Loucy (cell line): Measurements from ENCODE around the gene ITPK1.

Source experiments
- H2AFZ ChIP-seq: fragments of 200-600 bp; sonication (generic); 2 replicates; pipeline ENCODE4 v1.6.0; 2016; ENCODE audit warnings: antibody characterized with exemption, mild to moderate bottlenecking, low read length, moderate library complexity
- H3F3A ChIP-seq: fragments of 200-600 bp; 2 replicates; pipeline ENCODE4 v1.6.0; 2016; ENCODE audit warnings: antibody characterized with exemption, low read depth, mild to moderate bottlenecking
- H3K27me3 ChIP-seq: fragments of 200-600 bp; sonication (generic); 2 replicates; pipeline ENCODE4 v1.6.1; 2014; ENCODE audit warnings: low read length, mild to moderate bottlenecking; ENCODE audit not compliant: insufficient read depth, poor library complexity, severe bottlenecking
- H3K36me3 ChIP-seq: fragments of 200-600 bp; sonication (generic); 2 replicates; pipeline ENCODE4 v1.6.1; 2016; ENCODE audit warnings: low read length; ENCODE audit not compliant: insufficient read depth
- H3K4me1 ChIP-seq: fragments of 200-600 bp; sonication (generic); 2 replicates; pipeline ENCODE4 v1.5.1; 2014; ENCODE audit warnings: low read length, mild to moderate bottlenecking; ENCODE audit not compliant: insufficient read depth, poor library complexity, severe bottlenecking
- H3K4me2 ChIP-seq: fragments of 200-600 bp; sonication (generic); 2 replicates; pipeline ENCODE4 v1.6.0; 2014; ENCODE audit warnings: antibody characterized with exemption, low read length, low read depth, mild to moderate bottlenecking; ENCODE audit not compliant: poor library complexity, severe bottlenecking
- H3K4me3 ChIP-seq: fragments of 200-600 bp; sonication (generic); 2 replicates; pipeline ENCODE4 v1.5.1; 2014; ENCODE audit warnings: low read length, mild to moderate bottlenecking, mixed read lengths; ENCODE audit not compliant: poor library complexity, severe bottlenecking
- H3K79me2 ChIP-seq: fragments of 200-600 bp; sonication (generic); 2 replicates; pipeline ENCODE4 v1.6.1; 2014; ENCODE audit warnings: low read length; ENCODE audit not compliant: insufficient read depth
- H3K9ac ChIP-seq: fragments of 200-600 bp; sonication (generic); 2 replicates; pipeline ENCODE4 v1.6.0; 2014; ENCODE audit warnings: mild to moderate bottlenecking, low read depth, low read length, moderate library complexity; ENCODE audit not compliant: poor library complexity, severe bottlenecking
- H3K9me2 ChIP-seq: fragments of 200-600 bp; sonication (generic); replicated peaks from 2 replicates; pipeline ENCODE4 v1.6.1; 2016; ENCODE audit warnings: low read depth, low read length, mixed read lengths
- H3K9me3 ChIP-seq: fragments of 200-600 bp; sonication (generic); 2 replicates; pipeline ENCODE4 v1.6.1; 2014; ENCODE audit warnings: mild to moderate bottlenecking, antibody characterized with exemption, low read length, low read depth; ENCODE audit not compliant: insufficient read depth
- H4K20me1 ChIP-seq: fragments of 200-600 bp; sonication (generic); 2 replicates; pipeline ENCODE4 v1.6.0; 2014; ENCODE audit warnings: antibody characterized with exemption, low read length, mild to moderate bottlenecking; ENCODE audit not compliant: insufficient read depth, poor library complexity, severe bottlenecking
- EZH2phosphoT487 ChIP-seq: fragments of 200-600 bp; IDR thresholded peaks from 2 replicates; pipeline ENCODE4 v1.6.1; 2018; ENCODE audit warnings: antibody characterized with exemption, mild to moderate bottlenecking, moderate library complexity, borderline replicate concordance
- TF ChIP-seq, protein P1 (sequence below): fragments of 200-600 bp; sonication (generic); conservative IDR thresholded peaks from 2 replicates; pipeline ENCODE4 v1.5.1; 2014; ENCODE audit warnings: mild to moderate bottlenecking, antibody characterized with exemption, low read length

Gene ITPK1

DNA sequence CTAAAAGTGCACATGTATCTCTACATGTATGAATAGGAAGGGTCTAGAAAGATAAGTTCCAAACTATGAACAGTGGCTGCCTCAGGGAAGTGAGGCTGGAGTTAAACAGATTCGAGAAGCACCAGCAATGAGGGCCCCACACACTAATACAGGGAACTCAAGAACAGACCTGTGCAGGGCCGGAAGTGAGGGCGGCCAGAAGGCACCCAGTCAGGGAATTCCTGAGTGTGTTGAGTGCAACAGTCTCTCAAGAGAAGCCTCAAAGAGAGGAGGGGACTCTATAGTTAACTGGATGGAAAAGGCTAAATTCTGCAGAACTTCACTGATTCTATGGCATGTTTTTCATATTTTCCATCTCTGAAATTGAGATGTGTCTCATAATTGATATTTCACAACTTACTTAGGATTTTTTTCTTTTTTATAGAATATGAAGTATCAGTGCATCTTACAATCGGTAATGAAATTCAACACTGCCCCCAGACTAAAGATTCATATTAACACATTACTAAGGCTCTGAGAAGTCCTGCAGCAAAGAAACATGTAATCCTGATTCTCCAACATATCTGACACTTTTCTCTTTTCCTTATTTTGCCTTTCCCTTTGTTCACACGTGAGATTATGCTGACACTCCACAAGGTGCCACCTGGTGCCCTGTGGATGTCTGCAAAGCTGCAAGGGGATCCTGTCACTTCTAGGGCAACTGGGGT is 131.5 kb downstream of the ITPK1 start:
- Histone ChIP-seq H3K4me3 (no peak overlapping the region), H3K9ac (no peak overlapping the region), H3K9me2 (no peaks in the 10 kb centered on the region), H2AFZ (no peak overlapping the region), H3K4me1 (no peaks in the 10 kb centered on the region), H3F3A (no peaks in the 10 kb centered on the region), H3K9me3 (peaks cover 5% of the 10 kb centered on the region; the same call in 1 of the 2 replicates), H3K79me2 (no peaks in the 10 kb centered on the region), H3K36me3 (peaks cover 19% of the 10 kb centered on the region; the same call in 1 of the 2 replicates), H3K27me3 (no peaks in the 10 kb centered on the region), H4K20me1 (no peaks in the 10 kb centered on the region), H3K4me2 (no peak overlapping the region)
- TF ChIP-seq, protein P1, sequence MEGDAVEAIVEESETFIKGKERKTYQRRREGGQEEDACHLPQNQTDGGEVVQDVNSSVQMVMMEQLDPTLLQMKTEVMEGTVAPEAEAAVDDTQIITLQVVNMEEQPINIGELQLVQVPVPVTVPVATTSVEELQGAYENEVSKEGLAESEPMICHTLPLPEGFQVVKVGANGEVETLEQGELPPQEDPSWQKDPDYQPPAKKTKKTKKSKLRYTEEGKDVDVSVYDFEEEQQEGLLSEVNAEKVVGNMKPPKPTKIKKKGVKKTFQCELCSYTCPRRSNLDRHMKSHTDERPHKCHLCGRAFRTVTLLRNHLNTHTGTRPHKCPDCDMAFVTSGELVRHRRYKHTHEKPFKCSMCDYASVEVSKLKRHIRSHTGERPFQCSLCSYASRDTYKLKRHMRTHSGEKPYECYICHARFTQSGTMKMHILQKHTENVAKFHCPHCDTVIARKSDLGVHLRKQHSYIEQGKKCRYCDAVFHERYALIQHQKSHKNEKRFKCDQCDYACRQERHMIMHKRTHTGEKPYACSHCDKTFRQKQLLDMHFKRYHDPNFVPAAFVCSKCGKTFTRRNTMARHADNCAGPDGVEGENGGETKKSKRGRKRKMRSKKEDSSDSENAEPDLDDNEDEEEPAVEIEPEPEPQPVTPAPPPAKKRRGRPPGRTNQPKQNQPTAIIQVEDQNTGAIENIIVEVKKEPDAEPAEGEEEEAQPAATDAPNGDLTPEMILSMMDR, result no peak
- TF ChIP-seq EZH2phosphoT487, result no peak

DNA sequence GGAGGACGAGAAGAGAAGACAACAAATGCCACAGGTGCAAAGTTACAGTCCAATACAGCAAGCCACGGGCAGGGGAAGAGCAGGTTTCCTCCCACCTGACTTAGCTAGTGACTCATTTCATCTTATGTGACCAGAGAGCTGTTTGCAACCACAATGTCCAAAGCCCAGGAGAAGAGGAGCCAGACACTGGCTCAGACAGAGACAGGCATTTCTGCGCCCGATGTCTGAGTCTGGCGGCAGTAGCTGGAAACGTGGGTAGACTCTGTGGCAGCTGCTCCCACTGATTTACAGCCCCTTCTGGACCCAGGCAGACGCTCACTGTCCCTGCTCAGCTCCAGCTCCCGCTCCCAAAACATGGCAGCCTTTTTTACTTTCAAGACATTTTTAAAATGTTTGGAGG is 132.8 kb downstream of the ITPK1 start:
- Histone ChIP-seq H3K36me3 (peaks cover 27% of the 10 kb centered on the region; the same call in 1 of the 2 replicates), H3K27me3 (no peaks in the 10 kb centered on the region), H3K4me1 (no peaks in the 10 kb centered on the region)

DNA sequence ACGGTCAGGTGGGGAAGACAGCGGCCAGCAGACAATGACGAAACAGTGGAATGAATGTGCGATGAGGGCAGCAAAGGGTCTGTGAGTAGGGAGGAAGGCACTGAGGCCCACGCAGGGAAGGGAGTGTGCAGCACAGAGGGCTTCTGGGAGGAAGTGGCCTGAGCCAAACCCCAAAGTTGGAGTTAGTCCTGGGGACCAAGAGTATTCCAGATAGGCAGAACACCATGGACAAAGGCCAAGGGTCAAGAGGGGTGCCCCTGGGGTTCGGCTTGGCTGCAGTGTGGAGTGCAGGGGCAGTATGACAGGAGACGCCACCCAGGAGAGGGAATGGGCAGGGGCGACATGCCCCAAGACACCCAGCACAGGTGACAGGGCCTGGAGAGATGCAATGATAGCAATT is 134.0 kb downstream of the ITPK1 start:
- Histone ChIP-seq H2AFZ (no peak overlapping the region), H3K9ac (no peak overlapping the region), H3K79me2 (no peaks in the 10 kb centered on the region), H3F3A (no peaks in the 10 kb centered on the region), H3K9me3 (peaks cover 21% of the 10 kb centered on the region; the same call in 1 of the 2 replicates), H3K4me3 (no peak overlapping the region), H3K36me3 (peaks cover 38% of the 10 kb centered on the region; the same call in 1 of the 2 replicates), H3K4me2 (no peak overlapping the region), H4K20me1 (no peaks in the 10 kb centered on the region), H3K4me1 (no peaks in the 10 kb centered on the region), H3K27me3 (no peaks in the 10 kb centered on the region), H3K9me2 (no peaks in the 10 kb centered on the region)
- no peak for TF ChIP-seq EZH2phosphoT487
- TF ChIP-seq, protein P1, result no peak

More for the DNA sequence above, 132.8 kb downstream of the ITPK1 start:
- H3K9ac ChIP-seq, result no peak overlapping the region
- no peaks in the 10 kb centered on the region for H3F3A ChIP-seq
- TF ChIP-seq, protein P1, result no peak
- no peak for TF ChIP-seq EZH2phosphoT487
- H3K4me3 ChIP-seq, result no peak overlapping the region
- no peak overlapping the region for H2AFZ ChIP-seq
- no peaks in the 10 kb centered on the region for H3K9me2 ChIP-seq
- no peaks in the 10 kb centered on the region for H4K20me1 ChIP-seq
- H3K4me2 ChIP-seq, result no peak overlapping the region
- peaks cover 16% of the 10 kb centered on the region; the same call in 1 of the 2 replicates for H3K9me3 ChIP-seq
- H3K79me2 ChIP-seq, result no peaks in the 10 kb centered on the region
